Measurements from ENCODE around the gene CARD8. TPM values are rescaled to one million over a fixed set of nuclear protein-coding genes. Genes with fewer than 3 reads are reported as not detected.

CARD8 gene
- total and polyA plus RNA-seq, 2 of the 8 experiments (the other 6 are each of a cell fraction or from before 2014, with no cell fraction given), result 8.9 to 24.4 TPM

- H3K9ac ChIP-seq (replicated peaks in 1 of 4; ENCODE audit: extremely low read depth in 1 of 4, low read depth in 3 of 4, low read length in 3 of 4), result no peak overlapping the region
- H3K27me3 ChIP-seq (replicated peaks in 1 of 4; ENCODE audit: control insufficient read depth in 3 of 4, extremely low read depth in 1 of 4, insufficient read depth in 3 of 4, low read length in 3 of 4), result no peaks in the 10 kb centered on the region
- FAIRE-seq (no peak), DNase-seq (ENCODE audit: low read depth in 1 of 2, low spot score in 2 of 2) (no peak)
- H3K4me1 ChIP-seq (replicated peaks in 1 of 4; ENCODE audit: control insufficient read depth in 3 of 4, insufficient read depth in 4 of 4, low read length in 3 of 4), result peaks cover 0 to 3% (median 1%) of the 10 kb centered on the region in 4 experiments; a peak in 3 of 7 replicates
- H3K27ac ChIP-seq (ENCODE audit: low read depth, low read length), result no peak overlapping the region
- no peak overlapping the region for H2BK15ac ChIP-seq (ENCODE audit: low read length)
- CTCF ChIA-PET (ENCODE audit: partially characterized antibody), result interaction anchor here (0.8 to 1.7 kb wide), 4 partner anchors 11 to 39 kb away, joined by 3 to 8 read pairs (median 4); no protein-coding TSS in a partner anchor
- H3K79me2 ChIP-seq (ENCODE audit: control insufficient read depth in 1 of 2, insufficient read depth in 2 of 2, low read length in 2 of 2), result no peaks in the 10 kb centered on the region
- H2BK5ac ChIP-seq (ENCODE audit: low read depth, low read length), result no peak overlapping the region
- H3K23me2 ChIP-seq (ENCODE audit: low read depth, low read length), result peaks cover 5% of the 10 kb centered on the region; the same call in 1 of the 2 replicates
- no peak overlapping the region for H2BK12ac ChIP-seq (ENCODE audit: low read depth, low read length)
- no peak overlapping the region for H4K8ac ChIP-seq (ENCODE audit: extremely low read depth, insufficient read depth, low read length)
- POLR2A ChIA-PET (ENCODE audit: partially characterized antibody), result no interaction called here
- WGBS, 2 experiments (ENCODE audit: extremely low coverage in 1 of 2, insufficient coverage in 1 of 2, insufficient read length in 1 of 2, insufficient replicate concordance in 2 of 2, low coverage in 1 of 2, low lambda C conversion rate in 2 of 2, missing lambda C conversion rate in 1 of 2), result 89% methylated on average over 18 of the region's 19 CpGs; no CpG with 5 or more reads in 1 of the 2 experiments
- H3K23ac ChIP-seq (ENCODE audit: insufficient read length), result no peak overlapping the region
- H3K4me2 ChIP-seq (ENCODE audit: insufficient read depth in 1 of 2, low read depth in 2 of 2, low read length in 2 of 2), result no peak overlapping the region
- H2AFZ ChIP-seq (ENCODE audit: low read length), result no peak overlapping the region
- H2BK120ac ChIP-seq (replicated peaks; ENCODE audit: low read depth, low read length), result no peak overlapping the region
- H3K18ac ChIP-seq (ENCODE audit: extremely low read depth, low read length), result no peak overlapping the region; the same call in 1 of the 2 replicates
- no peak overlapping the region for H3K4me3 ChIP-seq (ENCODE audit: extremely low read depth in 1 of 4, insufficient read depth in 2 of 4, low read depth in 3 of 4, low read length in 4 of 4)
- H3K14ac ChIP-seq (ENCODE audit: insufficient read length), result no peak overlapping the region
- H3K36me3 ChIP-seq (ENCODE audit: control insufficient read depth in 2 of 4, insufficient read depth in 4 of 4, low read length in 3 of 4), result no peaks in the 10 kb centered on the region
- H3K9me3 ChIP-seq (ENCODE audit: insufficient read depth in 2 of 2, low read depth in 1 of 2, low read length in 1 of 2), result no peaks in the 10 kb centered on the region; a peak in 1 of 4 replicates
- H4K91ac ChIP-seq (replicated peaks; ENCODE audit: insufficient read length, low read length), result no peak overlapping the region
- no peaks in the 10 kb centered on the region for H3K79me1 ChIP-seq (ENCODE audit: low read depth, low read length)
- no peak overlapping the region for H2BK20ac ChIP-seq (ENCODE audit: low read length)
- no peak overlapping the region for H2AK5ac ChIP-seq (ENCODE audit: low read depth, low read length)
- no peak for TF ChIP-seq TAF1 (IDR thresholded peaks at IDR 0.05; ENCODE audit: low read depth, low read length)
- TF ChIP-seq NANOG (IDR thresholded peaks at IDR 0.05; ENCODE audit: insufficient read depth, low read depth, low read length, poor library complexity, severe bottlenecking), result no peak
- TF ChIP-seq CEBPB (IDR thresholded peaks at IDR 0.05; ENCODE audit: low read depth, low read length), result no peak
- TF ChIP-seq RAD21 (IDR thresholded peaks at IDR 0.05 in 1 of 2, conservative IDR thresholded peaks at IDR 0.05 in 1 of 2; ENCODE audit: low read depth in 2 of 2, low read length in 2 of 2), result no peak
- no peak for TF ChIP-seq YY1 (IDR thresholded peaks at IDR 0.05; ENCODE audit: low read depth, low read length)
- TF ChIP-seq POLR2AphosphoS5 (IDR thresholded peaks at IDR 0.05; ENCODE audit: low read depth, low read length), result no peak
- no peak for TF ChIP-seq SP4 (IDR thresholded peaks at IDR 0.05; ENCODE audit: low read length)
- TF ChIP-seq MAX (IDR thresholded peaks at IDR 0.05), result no peak
- TF ChIP-seq SP1 (IDR thresholded peaks at IDR 0.05; ENCODE audit: low read depth, low read length), result no peak
- no peak for TF ChIP-seq FOSL1 (IDR thresholded peaks at IDR 0.05; ENCODE audit: insufficient read depth, low read depth, low read length)
- no peak for TF ChIP-seq SAP30 (IDR thresholded peaks at IDR 0.05; ENCODE audit: insufficient read depth, insufficient replicate concordance, low read length)
- TF ChIP-seq SIN3A (conservative IDR thresholded peaks at IDR 0.05 in 1 of 2, IDR thresholded peaks at IDR 0.05 in 1 of 2; ENCODE audit: low read depth in 1 of 2, low read length in 2 of 2), result no peak
- H3K56ac ChIP-seq (replicated peaks; ENCODE audit: insufficient read length, low read depth, low read length), result no peak overlapping the region
- no peak overlapping the region for H3K4ac ChIP-seq (replicated peaks; ENCODE audit: insufficient read length, low read depth, low read length)
- no peak overlapping the region for H4K5ac ChIP-seq (ENCODE audit: insufficient read length, low read depth, low read length)
- H4K20me1 ChIP-seq (replicated peaks in 1 of 2; ENCODE audit: control insufficient read depth in 1 of 2, insufficient read depth in 2 of 2, low read length in 2 of 2), result peaks cover 0 to 2% of the 10 kb centered on the region in 2 experiments
Measured at GRCh38 chr19:48303866-48304265, 48.2 kb upstream of the CARD8 start.

All from H1 (cell line).